H9 (cell line): ENCODE data around the gene IGFALS. TPM values are rescaled to one million over a fixed set of nuclear protein-coding genes. Genes with fewer than 3 reads are reported as not detected.

Experiments
- DNase-seq: peaks from one replicate; pipeline ENCODE4 v3.0.0-alpha.2; 2017
- H2AFZ ChIP-seq: one replicate; pipeline ENCODE4 v1.6.1; 2013; ENCODE audit warnings: mild to moderate bottlenecking, low read length, control low read depth, moderate library complexity
- H2AK5ac ChIP-seq: 2 replicates; pipeline ENCODE4 v1.6.1; 2013; ENCODE audit warnings: low read length, control low read depth, mixed read lengths; ENCODE audit not compliant: insufficient read length
- H2BK120ac ChIP-seq: one replicate; pipeline ENCODE4 v1.6.1; 2013; ENCODE audit warnings: low read depth, mild to moderate bottlenecking, low read length, control low read depth, inconsistent platforms; ENCODE audit not compliant: poor library complexity, severe bottlenecking
- H2BK12ac ChIP-seq: 2 replicates; pipeline ENCODE4 v1.6.1; 2013; ENCODE audit warnings: low read length, control low read depth, mixed read lengths, low read depth; ENCODE audit not compliant: insufficient read length
- H2BK15ac ChIP-seq: 2 replicates; pipeline ENCODE4 v1.6.1; 2013; ENCODE audit warnings: low read depth, low read length, control low read depth
- H2BK20ac ChIP-seq: one replicate; pipeline ENCODE4 v1.6.1; 2013; ENCODE audit warnings: low read depth, mild to moderate bottlenecking, low read length, control low read depth, inconsistent platforms; ENCODE audit not compliant: poor library complexity, severe bottlenecking
- H2BK5ac ChIP-seq: 2 replicates; pipeline ENCODE4 v1.6.1; 2013; ENCODE audit warnings: low read length, control low read depth, mixed read lengths; ENCODE audit not compliant: insufficient read length
- H3K14ac ChIP-seq: 2 replicates; pipeline ENCODE4 v1.6.1; 2013; ENCODE audit warnings: low read length, control low read depth; ENCODE audit not compliant: insufficient read depth
- H3K18ac ChIP-seq: 2 replicates; pipeline ENCODE4 v1.6.1; 2013; ENCODE audit warnings: low read depth, mild to moderate bottlenecking, mixed read lengths, low read length, control low read depth; ENCODE audit not compliant: insufficient read length
- H3K23ac ChIP-seq: 2 replicates; pipeline ENCODE4 v1.6.1; 2013; ENCODE audit warnings: low read length, control low read depth, mixed read lengths, low read depth; ENCODE audit not compliant: insufficient read length
- H3K23me2 ChIP-seq: 2 replicates; pipeline ENCODE4 v1.6.1; 2013; ENCODE audit warnings: low read depth, mild to moderate bottlenecking, mixed read lengths, low read length, control low read depth; ENCODE audit not compliant: insufficient read length, poor library complexity, severe bottlenecking
- H3K27ac ChIP-seq: 2 replicates; pipeline ENCODE4 v1.5.1; 2013; ENCODE audit warnings: low read length, control low read depth, mixed read lengths, low read depth; ENCODE audit not compliant: insufficient read length
- H3K27me3 ChIP-seq: 2 replicates; pipeline ENCODE4 v1.6.1; 2013; ENCODE audit warnings: low read length, control low read depth, inconsistent platforms; ENCODE audit not compliant: insufficient read depth
- H3K4ac ChIP-seq: 2 replicates; pipeline ENCODE4 v1.6.1; 2013; ENCODE audit warnings: low read depth, mild to moderate bottlenecking, control low read depth, inconsistent platforms, low read length, moderate library complexity
- H3K4me1 ChIP-seq: 2 replicates; pipeline ENCODE4 v1.6.1; 2013; ENCODE audit warnings: low read length, control low read depth, inconsistent platforms; ENCODE audit not compliant: insufficient read depth
- H3K4me2 ChIP-seq: 2 replicates; pipeline ENCODE4 v1.6.1; 2013; ENCODE audit warnings: low read length, control low read depth, mixed read lengths; ENCODE audit not compliant: insufficient read length, insufficient read depth
- H3K56ac ChIP-seq: 2 replicates; pipeline ENCODE4 v1.6.1; 2013; ENCODE audit warnings: low read depth, mild to moderate bottlenecking, mixed read lengths, low read length, control low read depth; ENCODE audit not compliant: insufficient read length
- H3K79me1 ChIP-seq: 2 replicates; pipeline ENCODE4 v1.6.1; 2013; ENCODE audit warnings: low read depth, mild to moderate bottlenecking, moderate library complexity, low read length, control low read depth, inconsistent platforms; ENCODE audit not compliant: insufficient read depth, poor library complexity, severe bottlenecking
- H3K79me2 ChIP-seq: 2 replicates; pipeline ENCODE4 v1.6.1; 2013; ENCODE audit warnings: low read length, control low read depth, inconsistent platforms; ENCODE audit not compliant: insufficient read depth
- H3K9ac ChIP-seq: 2 replicates; pipeline ENCODE4 v1.6.1; 2013; ENCODE audit warnings: low read length, control low read depth, mixed read lengths; ENCODE audit not compliant: insufficient read length; ENCODE audit errors: extremely low read depth
- H3K9me3 ChIP-seq: one replicate; pipeline ENCODE4 v1.6.1; 2013; ENCODE audit warnings: low read depth, low read length, inconsistent platforms; ENCODE audit not compliant: control insufficient read depth
- H3T11ph ChIP-seq: one replicate; pipeline ENCODE4 v1.6.1; 2013; ENCODE audit warnings: mild to moderate bottlenecking, low read length, control low read depth, inconsistent platforms
- H4K20me1 ChIP-seq: one replicate; pipeline ENCODE4 v1.6.1; 2013; ENCODE audit not compliant: control insufficient read depth, insufficient read length, insufficient read depth
- H4K5ac ChIP-seq: 2 replicates; pipeline ENCODE4 v1.6.1; 2013; ENCODE audit warnings: low read depth, mild to moderate bottlenecking, mixed read lengths, low read length, control low read depth; ENCODE audit not compliant: insufficient read length
- H4K8ac ChIP-seq: replicated peaks from 2 replicates; pipeline ENCODE4 v1.6.1; 2013; ENCODE audit warnings: low read length, control low read depth, mixed read lengths, low read depth; ENCODE audit not compliant: insufficient read length
- H4K91ac ChIP-seq: 2 replicates; pipeline ENCODE4 v1.6.1; 2013; ENCODE audit warnings: low read depth, mild to moderate bottlenecking, moderate library complexity, mixed read lengths, low read length, control low read depth; ENCODE audit not compliant: insufficient read length
- H3K27ac Mint-ChIP-seq, 3 experiments: 2 replicates in 2 of 3; 3 replicates in 1 of 3; pipeline ENCODE4 v1.8.0; 2020 to 2021; ENCODE audit warnings: mixed read lengths in 3 of 3, mild to moderate bottlenecking in 1 of 3, moderate library complexity in 1 of 3
- H3K27me3 Mint-ChIP-seq: 2 replicates; pipeline ENCODE4 v1.8.0; 2021; ENCODE audit warnings: low read depth, mild to moderate bottlenecking, moderate library complexity, mixed read lengths
- H3K36me3 Mint-ChIP-seq, 3 experiments: 2 replicates in 2 of 3; 3 replicates in 1 of 3; pipeline ENCODE4 v1.8.0; 2020 to 2021; ENCODE audit warnings: low read depth in 3 of 3, mixed read lengths in 3 of 3; ENCODE audit not compliant: insufficient read depth in 1 of 3
- H3K4me1 Mint-ChIP-seq, 2 experiments: 2 replicates each; pipeline ENCODE4 v1.8.0; 2020; ENCODE audit warnings: mixed read lengths in 2 of 2
- H3K4me3 Mint-ChIP-seq, 2 experiments: 2 replicates in 1 of 2; 3 replicates in 1 of 2; pipeline ENCODE4 v1.8.0; 2020 to 2021; ENCODE audit warnings: mild to moderate bottlenecking in 2 of 2, mixed read lengths in 2 of 2, moderate library complexity in 1 of 2
- H3K9me3 Mint-ChIP-seq, 2 experiments: 2 replicates in 1 of 2; 3 replicates in 1 of 2; pipeline ENCODE4 v1.8.0; 2020; ENCODE audit warnings: mild to moderate bottlenecking in 2 of 2, mixed read lengths in 2 of 2, moderate library complexity in 1 of 2
- CTCF ChIP-seq: fragments of 200-600 bp; sonication (generic); conservative IDR thresholded peaks from 3 replicates; pipeline ENCODE4 v1.8.0; 2021; ENCODE audit warnings: antibody characterized with exemption, mild to moderate bottlenecking
- WGBS: extraction: QIAGEN DNeasy Blood & Tissue Kit; methylation state at CpG from one replicate; pipeline ENCODE4 v1.1.7; 2013; ENCODE audit warnings: missing lambda C conversion rate, low lambda C conversion rate, mixed read lengths; ENCODE audit not compliant: insufficient read length; ENCODE audit errors: extremely low coverage; 5-methylcytosine and 5-hydroxymethylcytosine counted together
- total RNA-seq: library from RNA; stranded (reverse); gene quantifications from 2 replicates; pipeline ENCODE4 v1.2.1, GENCODE V29; 2021

The IGFALS gene
- total RNA-seq, 1 experiment from 2014 or later = not detected

- Histone ChIP-seq H2BK15ac (no peak overlapping the region), H3K23me2 (no peaks in the 10 kb centered on the region), H4K20me1 (peaks cover 3% of the 10 kb centered on the region), H2BK120ac (no peak overlapping the region), H3K79me2 (no peaks in the 10 kb centered on the region), H4K91ac (no peak overlapping the region), H4K8ac (no peak overlapping the region), H2BK20ac (no peak overlapping the region), H3T11ph (no peak overlapping the region), H2AK5ac (no peak overlapping the region), H3K9me3 (no peaks in the 10 kb centered on the region), H3K79me1 (no peaks in the 10 kb centered on the region), H2BK12ac (no peak overlapping the region), H3K9ac (no peak overlapping the region), H2AFZ (no peak overlapping the region), H3K27ac (no peak overlapping the region), H4K5ac (no peak overlapping the region), H3K56ac (no peak overlapping the region), H3K27me3 (no peaks in the 10 kb centered on the region), H3K23ac (no peak overlapping the region), H3K4me2 (no peak overlapping the region), H3K4ac (no peak overlapping the region), H2BK5ac (no peak overlapping the region), H3K4me1 (no peaks in the 10 kb centered on the region), H3K14ac (no peak overlapping the region), H3K18ac (no peak overlapping the region)
- Mint-ChIP-seq H3K4me1 (no peaks in the 10 kb centered on the region), H3K27ac (peak overlapping the region in 1 of 3 experiments; percentile 49; a peak in 2 of 7 replicates), H3K4me3 (no peak overlapping the region), H3K36me3 (peaks cover 3 to 20% (median 18%) of the 10 kb centered on the region in 3 experiments), H3K9me3 (no peaks in the 10 kb centered on the region), H3K27me3 (no peaks in the 10 kb centered on the region; the same call in 1 of the 2 replicates)
- no peak for DNase-seq
- no peak for TF ChIP-seq CTCF
- WGBS = no CpG with 5 or more reads among the region's 29 CpGs
These were observed 47.4 kb downstream of the IGFALS start for GRCh38 chr16:1745900-1746692.
